ENCODE results near the gene FCHO2.
"Not testable (repeated sequence)": the region's sequence is repeated elsewhere in the genome, so short reads cannot be mapped to it uniquely, and the experiment has no call there.

Gene FCHO2

DNA sequence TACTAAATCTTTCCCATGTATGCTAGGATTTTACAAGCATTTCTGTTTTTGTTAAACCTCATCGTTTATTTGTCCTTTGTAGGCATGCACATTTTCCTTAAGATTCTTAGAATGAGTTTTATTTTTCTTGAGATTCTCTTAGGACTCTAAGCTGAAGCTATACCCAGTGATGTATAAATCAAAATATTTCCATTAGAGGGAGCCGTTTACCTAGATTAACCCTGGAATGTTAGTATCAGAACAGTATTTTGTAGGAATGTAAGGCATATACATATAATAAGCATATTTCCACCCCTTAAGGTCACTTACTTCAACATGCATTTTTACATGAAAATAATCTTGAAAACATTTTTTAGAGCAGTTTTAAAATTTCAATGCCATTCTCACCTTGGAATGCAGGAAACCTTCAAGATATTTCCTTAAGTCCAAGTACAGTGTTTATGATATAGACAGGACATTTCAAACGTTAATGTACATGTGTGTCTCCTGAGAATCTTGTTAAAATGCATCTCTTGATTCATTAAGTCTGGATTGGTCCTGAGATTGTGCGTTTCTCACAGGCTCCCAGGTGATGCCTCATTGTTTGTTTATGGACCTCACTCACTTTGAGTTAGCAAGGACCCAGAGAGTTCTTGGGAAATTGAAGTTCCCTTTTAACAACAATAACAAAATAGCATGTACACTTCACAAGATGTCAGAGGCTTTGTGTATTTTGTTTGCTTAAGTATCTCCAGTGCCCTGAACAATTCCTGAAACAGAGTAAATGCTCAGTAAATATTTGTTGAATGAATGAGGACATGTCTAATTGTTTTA, 34.9 kb upstream of the FCHO2 start:
- Histone ChIP-seq H3K4me3 (ENCODE audit: low read length) (no peak overlapping the region), H3K27ac (ENCODE audit: low read length) (no peak overlapping the region), H3K27me3 (ENCODE audit: low read depth, low read length) (no peaks in the 10 kb centered on the region), H4K20me1 (ENCODE audit: insufficient read depth, low read length) (no peaks in the 10 kb centered on the region), H3K79me2 (ENCODE audit: low read length) (no peaks in the 10 kb centered on the region), H3K9ac (ENCODE audit: low read length) (no peak overlapping the region), H3K9me3 (ENCODE audit: insufficient read depth, low read length) (no peaks in the 10 kb centered on the region), H2AFZ (ENCODE audit: low read depth, low read length) (no peak overlapping the region), H3K4me2 (ENCODE audit: low read length) (no peak overlapping the region), H3K36me3 (replicated peaks; ENCODE audit: low read depth, low read length) (no peaks in the 10 kb centered on the region), H3K4me1 (ENCODE audit: low read length) (no peaks in the 10 kb centered on the region)
- TF ChIP-seq, protein P1, sequence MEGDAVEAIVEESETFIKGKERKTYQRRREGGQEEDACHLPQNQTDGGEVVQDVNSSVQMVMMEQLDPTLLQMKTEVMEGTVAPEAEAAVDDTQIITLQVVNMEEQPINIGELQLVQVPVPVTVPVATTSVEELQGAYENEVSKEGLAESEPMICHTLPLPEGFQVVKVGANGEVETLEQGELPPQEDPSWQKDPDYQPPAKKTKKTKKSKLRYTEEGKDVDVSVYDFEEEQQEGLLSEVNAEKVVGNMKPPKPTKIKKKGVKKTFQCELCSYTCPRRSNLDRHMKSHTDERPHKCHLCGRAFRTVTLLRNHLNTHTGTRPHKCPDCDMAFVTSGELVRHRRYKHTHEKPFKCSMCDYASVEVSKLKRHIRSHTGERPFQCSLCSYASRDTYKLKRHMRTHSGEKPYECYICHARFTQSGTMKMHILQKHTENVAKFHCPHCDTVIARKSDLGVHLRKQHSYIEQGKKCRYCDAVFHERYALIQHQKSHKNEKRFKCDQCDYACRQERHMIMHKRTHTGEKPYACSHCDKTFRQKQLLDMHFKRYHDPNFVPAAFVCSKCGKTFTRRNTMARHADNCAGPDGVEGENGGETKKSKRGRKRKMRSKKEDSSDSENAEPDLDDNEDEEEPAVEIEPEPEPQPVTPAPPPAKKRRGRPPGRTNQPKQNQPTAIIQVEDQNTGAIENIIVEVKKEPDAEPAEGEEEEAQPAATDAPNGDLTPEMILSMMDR (IDR thresholded peaks at IDR 0.05; ENCODE audit: low read depth, low read length): peak; percentile 41
- TF ChIP-seq EZH2phosphoT487 (IDR thresholded peaks at IDR 0.05; ENCODE audit: low read depth): no peak

DNA sequence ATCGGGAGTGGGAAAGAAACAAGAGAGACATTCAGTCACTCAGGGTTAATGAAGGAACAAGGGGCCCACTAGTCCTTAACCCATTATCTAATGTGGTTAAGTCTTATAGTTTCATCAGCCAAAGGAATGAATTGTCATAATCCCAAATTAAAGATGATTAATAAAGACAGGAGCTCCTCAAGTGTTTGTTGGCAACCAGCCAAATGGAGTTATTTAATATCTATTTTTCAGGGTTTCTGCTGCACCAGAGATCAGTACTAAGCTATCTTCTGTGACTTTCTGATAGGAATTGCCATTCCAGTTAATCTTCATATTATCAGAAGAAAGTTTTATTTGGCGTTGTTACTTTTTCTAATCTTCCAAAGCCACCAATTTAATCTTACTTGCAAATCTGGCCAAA, 34.0 kb upstream of the FCHO2 start:
- no peaks in the 10 kb centered on the region for H4K20me1 ChIP-seq (ENCODE audit: insufficient read depth, low read length)
- no peaks in the 10 kb centered on the region for H3K79me2 ChIP-seq (ENCODE audit: low read length)
- H3K4me3 ChIP-seq (ENCODE audit: low read length): no peak overlapping the region
- H3K36me3 ChIP-seq (replicated peaks; ENCODE audit: low read depth, low read length): no peaks in the 10 kb centered on the region
- TF ChIP-seq, protein P1 (IDR thresholded peaks at IDR 0.05; ENCODE audit: low read depth, low read length): no peak
- TF ChIP-seq EZH2phosphoT487 (IDR thresholded peaks at IDR 0.05; ENCODE audit: low read depth): no peak
- H3K9me3 ChIP-seq (ENCODE audit: insufficient read depth, low read length): no peaks in the 10 kb centered on the region
- no peak overlapping the region for H3K9ac ChIP-seq (ENCODE audit: low read length)
- no peak overlapping the region for H3K27ac ChIP-seq (ENCODE audit: low read length)
- H3K4me1 ChIP-seq (ENCODE audit: low read length): no peaks in the 10 kb centered on the region
- H3K27me3 ChIP-seq (ENCODE audit: low read depth, low read length): no peaks in the 10 kb centered on the region
- H2AFZ ChIP-seq (ENCODE audit: low read depth, low read length): no peak overlapping the region
- no peak overlapping the region for H3K4me2 ChIP-seq (ENCODE audit: low read length)

DNA sequence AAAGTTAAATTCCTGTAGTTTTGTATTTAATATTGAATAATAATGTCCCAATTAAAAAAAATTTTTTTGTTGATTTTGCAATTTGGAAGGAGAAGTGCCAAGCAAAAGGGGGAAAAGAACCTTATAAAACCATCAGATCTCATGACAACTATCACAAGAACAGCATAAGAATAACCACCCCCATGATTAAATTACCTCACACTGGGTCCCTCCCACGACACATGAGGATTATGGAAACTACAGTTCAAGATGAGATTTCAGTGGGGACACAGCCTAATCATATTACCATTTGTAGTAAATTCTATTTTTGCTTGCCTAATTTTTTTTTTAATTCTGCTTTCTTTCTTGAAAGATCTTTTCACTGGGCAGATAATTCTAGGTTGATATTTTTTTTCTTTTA, 33.4 kb upstream of the FCHO2 start:
- Histone ChIP-seq H3K4me2 (ENCODE audit: low read length) (no peak overlapping the region), H3K9me3 (ENCODE audit: insufficient read depth, low read length) (no peaks in the 10 kb centered on the region)

DNA sequence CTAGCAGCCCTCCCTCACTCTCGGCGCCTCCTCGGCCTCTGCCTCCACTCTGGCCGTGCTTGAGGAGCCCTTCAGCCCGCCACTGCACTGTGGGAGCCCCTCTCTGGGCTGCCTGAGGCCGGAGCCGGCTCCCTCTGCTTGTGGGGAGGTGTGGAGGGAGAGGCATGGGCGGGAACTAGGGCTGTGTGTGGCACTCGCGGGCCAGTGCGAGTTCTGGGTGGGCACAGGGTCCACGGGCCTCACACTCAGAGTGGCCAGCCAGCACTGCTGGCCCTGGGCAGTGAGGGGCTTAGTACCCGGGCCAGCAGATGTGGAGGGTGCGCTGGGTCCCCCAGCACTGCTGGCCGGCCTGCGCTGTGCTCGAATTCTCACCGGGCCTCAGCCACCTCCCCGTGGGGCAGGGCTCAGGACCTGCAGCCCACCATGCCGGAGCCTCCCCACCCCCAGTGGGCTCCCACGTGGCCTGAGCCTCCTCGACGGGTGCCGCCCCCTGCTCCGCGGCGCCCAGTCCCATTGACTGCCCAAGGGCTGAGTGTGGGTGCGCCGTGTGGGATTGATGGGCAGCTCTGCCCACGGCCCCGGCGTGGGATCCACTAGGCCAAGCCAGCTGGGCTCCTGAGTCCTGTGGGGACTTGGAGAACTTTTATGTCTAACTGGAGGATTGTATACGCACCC, 30.4 kb upstream of the FCHO2 start:
- Histone ChIP-seq H3K4me3 (ENCODE audit: low read length) (no peak overlapping the region), H3K27me3 (ENCODE audit: low read depth, low read length) (no peaks in the 10 kb centered on the region), H3K79me2 (ENCODE audit: low read length) (no peaks in the 10 kb centered on the region), H3K4me1 (ENCODE audit: low read length) (no peaks in the 10 kb centered on the region), H3K4me2 (ENCODE audit: low read length) (no peak overlapping the region), H3K9ac (ENCODE audit: low read length) (no peak overlapping the region), H3K27ac (ENCODE audit: low read length) (no peak overlapping the region), H2AFZ (ENCODE audit: low read depth, low read length) (no peak overlapping the region), H4K20me1 (ENCODE audit: insufficient read depth, low read length) (no peaks in the 10 kb centered on the region), H3K9me3 (ENCODE audit: insufficient read depth, low read length) (no peaks in the 10 kb centered on the region), H3K36me3 (replicated peaks; ENCODE audit: low read depth, low read length) (no peaks in the 10 kb centered on the region)
- TF ChIP-seq, protein P1 (IDR thresholded peaks at IDR 0.05; ENCODE audit: low read depth, low read length): no peak
- no peak for TF ChIP-seq EZH2phosphoT487 (IDR thresholded peaks at IDR 0.05; ENCODE audit: low read depth)

More for the DNA sequence above, 33.4 kb upstream of the FCHO2 start:
- no peaks in the 10 kb centered on the region for H3K4me1 ChIP-seq (ENCODE audit: low read length)
- H3K4me3 ChIP-seq (ENCODE audit: low read length): no peak overlapping the region
- no peaks in the 10 kb centered on the region for H3K27me3 ChIP-seq (ENCODE audit: low read depth, low read length)
- H3K36me3 ChIP-seq (replicated peaks; ENCODE audit: low read depth, low read length): no peaks in the 10 kb centered on the region
- H3K79me2 ChIP-seq (ENCODE audit: low read length): no peaks in the 10 kb centered on the region
- no peak for TF ChIP-seq EZH2phosphoT487 (IDR thresholded peaks at IDR 0.05; ENCODE audit: low read depth)
- TF ChIP-seq, protein P1 (IDR thresholded peaks at IDR 0.05; ENCODE audit: low read depth, low read length): no peak
- H3K27ac ChIP-seq (ENCODE audit: low read length): no peak overlapping the region
- no peak overlapping the region for H2AFZ ChIP-seq (ENCODE audit: low read depth, low read length)
- H4K20me1 ChIP-seq (ENCODE audit: insufficient read depth, low read length): no peaks in the 10 kb centered on the region
- H3K9ac ChIP-seq (ENCODE audit: low read length): no peak overlapping the region

DNA sequence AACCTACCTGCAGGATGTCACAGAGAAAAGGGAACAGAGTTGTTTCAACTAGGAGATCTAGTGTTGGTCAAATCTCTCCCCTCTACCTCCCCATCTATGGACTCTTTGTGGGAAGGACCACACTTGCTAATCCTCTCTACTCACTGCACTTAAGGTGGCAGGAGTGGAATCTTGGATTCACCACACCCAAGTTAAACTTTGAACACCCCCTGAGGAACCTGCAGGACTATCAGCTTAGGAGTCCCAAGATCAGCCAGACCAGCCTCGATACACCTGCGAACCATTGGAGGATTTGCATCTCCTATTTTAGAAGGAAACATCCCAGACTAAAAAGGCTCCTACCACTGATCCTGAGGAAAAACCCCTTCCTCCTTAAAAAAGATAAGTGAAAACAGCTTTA, 23.2 kb upstream of the FCHO2 start:
- not testable (repeated sequence) for H3K4me1 ChIP-seq (ENCODE audit: low read length); H3K79me2 ChIP-seq (ENCODE audit: low read length); H3K27me3 ChIP-seq (ENCODE audit: low read depth, low read length); H3K9me3 ChIP-seq (ENCODE audit: insufficient read depth, low read length); H3K36me3 ChIP-seq (replicated peaks; ENCODE audit: low read depth, low read length); H3K4me2 ChIP-seq (ENCODE audit: low read length); H3K27ac ChIP-seq (ENCODE audit: low read length); H2AFZ ChIP-seq (ENCODE audit: low read depth, low read length); H4K20me1 ChIP-seq (ENCODE audit: insufficient read depth, low read length); H3K9ac ChIP-seq (ENCODE audit: low read length); H3K4me3 ChIP-seq (ENCODE audit: low read length)
